ENCODE results near the gene FCGR3A.
"Not testable (repeated sequence)": the region's sequence is repeated elsewhere in the genome, so short reads cannot be mapped to it uniquely, and the experiment has no call there.

FCGR3A gene

DNA sequence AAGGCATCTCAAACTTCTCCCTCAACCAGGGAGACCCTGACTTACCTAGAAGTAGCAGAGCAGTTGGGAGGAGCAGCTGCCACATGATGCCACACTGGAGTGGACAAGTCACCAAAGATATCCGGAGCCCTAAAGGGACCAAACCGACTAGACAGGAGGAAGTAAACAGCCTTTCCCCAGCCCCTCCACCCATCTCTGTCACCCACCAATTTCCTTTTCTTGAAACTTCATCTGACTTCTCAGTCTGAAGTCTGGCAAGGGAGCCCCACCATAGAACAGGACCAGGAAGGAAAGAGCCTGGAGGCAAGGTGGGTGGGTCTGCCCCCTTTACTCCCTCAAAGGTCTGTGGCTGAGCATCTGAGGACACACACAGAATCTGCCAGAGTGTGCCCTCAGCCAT lies at the start of gene FCGR3A:
Gene FCGR3A, minus strand, starts transcription at position 167 of the 400 bp plus-strand sequence. Its CDS starts 82 bp downstream, at position 85.
- Histone ChIP-seq H3K36me3 (peaks cover 18% of the 10 kb centered on the region), H3K9me3 (no peaks in the 10 kb centered on the region), H3K27ac (peak within 1 kb of the TSS; percentile 82), H3K4me3 (ENCODE audit: low read depth in 1 of 2, low read length in 1 of 2) (peak within 1 kb of the TSS; percentile 58 to 65), H3K4me1 (ENCODE audit: control insufficient read depth in 1 of 2, insufficient read depth in 1 of 2, low read depth in 1 of 2, low read length in 1 of 2) (peaks cover 49 to 65% of the 10 kb centered on the region in 2 experiments), H3K27me3 (no peaks in the 10 kb centered on the region)
- TF ChIP-seq, protein P1, sequence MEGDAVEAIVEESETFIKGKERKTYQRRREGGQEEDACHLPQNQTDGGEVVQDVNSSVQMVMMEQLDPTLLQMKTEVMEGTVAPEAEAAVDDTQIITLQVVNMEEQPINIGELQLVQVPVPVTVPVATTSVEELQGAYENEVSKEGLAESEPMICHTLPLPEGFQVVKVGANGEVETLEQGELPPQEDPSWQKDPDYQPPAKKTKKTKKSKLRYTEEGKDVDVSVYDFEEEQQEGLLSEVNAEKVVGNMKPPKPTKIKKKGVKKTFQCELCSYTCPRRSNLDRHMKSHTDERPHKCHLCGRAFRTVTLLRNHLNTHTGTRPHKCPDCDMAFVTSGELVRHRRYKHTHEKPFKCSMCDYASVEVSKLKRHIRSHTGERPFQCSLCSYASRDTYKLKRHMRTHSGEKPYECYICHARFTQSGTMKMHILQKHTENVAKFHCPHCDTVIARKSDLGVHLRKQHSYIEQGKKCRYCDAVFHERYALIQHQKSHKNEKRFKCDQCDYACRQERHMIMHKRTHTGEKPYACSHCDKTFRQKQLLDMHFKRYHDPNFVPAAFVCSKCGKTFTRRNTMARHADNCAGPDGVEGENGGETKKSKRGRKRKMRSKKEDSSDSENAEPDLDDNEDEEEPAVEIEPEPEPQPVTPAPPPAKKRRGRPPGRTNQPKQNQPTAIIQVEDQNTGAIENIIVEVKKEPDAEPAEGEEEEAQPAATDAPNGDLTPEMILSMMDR (IDR thresholded peaks at IDR 0.05) = no peak

DNA sequence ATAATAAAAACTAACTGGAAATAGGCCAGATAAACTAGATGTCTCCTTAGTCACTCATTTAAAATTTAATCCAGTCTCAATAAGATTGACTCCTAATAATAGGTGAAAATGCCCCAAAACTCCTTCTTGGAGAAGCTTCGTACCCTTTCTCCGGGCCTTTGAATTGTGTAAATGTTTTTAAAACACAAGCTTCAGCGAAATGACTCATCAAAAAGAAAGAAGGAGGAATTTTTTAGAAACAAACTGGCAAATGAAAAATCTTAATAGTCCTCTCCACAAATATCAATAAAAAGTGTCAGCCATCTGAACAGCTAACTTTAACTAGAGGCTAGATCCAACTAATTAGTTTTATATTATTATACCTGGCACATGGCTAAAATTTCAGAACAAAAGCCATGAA lies 47.5 kb upstream of the FCGR3A start:
- not testable (repeated sequence) for H3K4me1 ChIP-seq (ENCODE audit: control insufficient read depth in 1 of 2, insufficient read depth in 1 of 2, low read depth in 1 of 2, low read length in 1 of 2); H3K9me3 ChIP-seq; H3K27ac ChIP-seq; H3K4me3 ChIP-seq (ENCODE audit: low read depth in 1 of 2, low read length in 1 of 2); H3K36me3 ChIP-seq; H3K27me3 ChIP-seq

DNA sequence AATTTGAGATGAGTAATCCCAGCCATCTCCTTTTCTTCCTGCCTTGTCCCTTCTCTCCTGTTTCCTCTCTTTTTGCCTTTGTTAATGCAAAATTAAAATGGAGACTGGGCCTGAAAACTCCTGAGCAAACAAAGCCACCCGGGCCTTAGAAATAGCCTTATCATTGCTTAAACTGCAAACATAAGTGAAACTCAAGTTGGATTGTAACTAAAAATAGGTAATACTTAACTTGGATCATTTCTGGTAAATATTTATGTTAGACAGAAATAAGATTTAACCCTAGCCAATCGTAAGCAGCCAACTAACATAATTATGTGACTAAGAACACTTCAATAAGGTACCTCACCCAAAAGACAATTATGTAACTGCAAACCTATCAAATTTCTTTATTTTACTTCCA lies 46.0 kb upstream of the FCGR3A start:
- H3K36me3 ChIP-seq; H3K4me1 ChIP-seq (ENCODE audit: control insufficient read depth in 1 of 2, insufficient read depth in 1 of 2, low read depth in 1 of 2, low read length in 1 of 2); H3K27ac ChIP-seq; H3K27me3 ChIP-seq; H3K9me3 ChIP-seq; H3K4me3 ChIP-seq (ENCODE audit: low read depth in 1 of 2, low read length in 1 of 2): not testable (repeated sequence)

DNA sequence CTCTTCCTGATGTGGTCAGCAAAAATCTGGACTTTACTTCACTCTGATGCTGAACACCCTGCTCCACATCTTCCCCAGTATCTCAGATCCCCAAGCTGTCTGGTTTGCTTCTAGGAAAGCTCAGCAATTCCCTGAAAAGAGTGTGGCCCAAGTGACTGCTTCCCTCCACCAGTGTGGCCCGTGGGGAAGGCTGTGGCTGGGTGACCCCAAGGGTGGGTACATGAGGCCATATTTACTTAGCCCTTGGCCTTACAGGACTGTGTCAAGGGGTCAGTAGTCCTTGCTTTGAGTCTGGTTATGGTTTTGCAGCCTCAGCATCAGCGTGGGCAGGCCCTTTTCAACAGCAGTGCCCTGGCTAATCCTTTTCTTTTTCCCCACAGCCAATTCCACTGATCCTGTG lies 45.6 kb upstream of the FCGR3A start:
- H3K27ac ChIP-seq = not testable (repeated sequence)

DNA sequence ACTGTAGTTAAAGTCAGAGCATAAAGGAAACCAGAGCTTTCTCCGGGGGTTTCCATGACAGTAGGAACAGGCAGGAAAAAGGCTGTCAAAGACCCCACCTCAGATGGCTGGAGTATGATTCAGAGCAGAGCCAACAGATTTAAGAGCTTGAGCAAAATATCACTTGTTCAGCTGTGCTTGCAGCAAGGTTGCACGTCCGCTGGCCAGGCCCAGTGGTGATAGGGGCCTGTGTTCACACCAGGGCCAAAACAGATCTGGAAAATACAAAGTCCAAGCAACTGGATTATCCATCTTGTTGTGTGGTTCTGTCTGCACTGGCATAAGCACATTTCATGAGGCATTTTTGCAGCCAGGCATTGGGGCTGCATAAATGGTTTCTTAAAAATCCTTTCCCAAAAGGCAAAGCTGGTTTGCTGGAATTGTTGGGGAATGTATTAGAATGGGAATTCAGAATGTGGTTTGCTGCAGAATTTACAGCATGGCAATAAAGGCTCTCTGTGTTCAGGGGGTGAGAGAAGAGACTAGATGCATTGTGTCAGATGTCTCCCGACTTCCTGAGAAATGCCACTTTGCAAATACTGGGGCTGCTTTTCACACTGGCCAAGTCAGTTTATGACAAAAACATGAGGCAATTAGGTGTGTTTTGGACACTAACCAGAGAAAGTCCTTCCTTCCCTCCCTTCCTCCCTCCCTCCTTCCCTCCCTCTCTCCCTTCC lies 44.8 kb upstream of the FCGR3A start:
- H3K9me3 ChIP-seq; H3K36me3 ChIP-seq; H3K4me1 ChIP-seq (ENCODE audit: control insufficient read depth in 1 of 2, insufficient read depth in 1 of 2, low read depth in 1 of 2, low read length in 1 of 2); H3K27me3 ChIP-seq; H3K4me3 ChIP-seq (ENCODE audit: low read depth in 1 of 2, low read length in 1 of 2); H3K27ac ChIP-seq: not testable (repeated sequence)

More for the DNA sequence above, 45.6 kb upstream of the FCGR3A start:
- H3K9me3 ChIP-seq; H3K4me1 ChIP-seq (ENCODE audit: control insufficient read depth in 1 of 2, insufficient read depth in 1 of 2, low read depth in 1 of 2, low read length in 1 of 2); H3K36me3 ChIP-seq; H3K27me3 ChIP-seq; H3K4me3 ChIP-seq (ENCODE audit: low read depth in 1 of 2, low read length in 1 of 2): not testable (repeated sequence)

DNA sequence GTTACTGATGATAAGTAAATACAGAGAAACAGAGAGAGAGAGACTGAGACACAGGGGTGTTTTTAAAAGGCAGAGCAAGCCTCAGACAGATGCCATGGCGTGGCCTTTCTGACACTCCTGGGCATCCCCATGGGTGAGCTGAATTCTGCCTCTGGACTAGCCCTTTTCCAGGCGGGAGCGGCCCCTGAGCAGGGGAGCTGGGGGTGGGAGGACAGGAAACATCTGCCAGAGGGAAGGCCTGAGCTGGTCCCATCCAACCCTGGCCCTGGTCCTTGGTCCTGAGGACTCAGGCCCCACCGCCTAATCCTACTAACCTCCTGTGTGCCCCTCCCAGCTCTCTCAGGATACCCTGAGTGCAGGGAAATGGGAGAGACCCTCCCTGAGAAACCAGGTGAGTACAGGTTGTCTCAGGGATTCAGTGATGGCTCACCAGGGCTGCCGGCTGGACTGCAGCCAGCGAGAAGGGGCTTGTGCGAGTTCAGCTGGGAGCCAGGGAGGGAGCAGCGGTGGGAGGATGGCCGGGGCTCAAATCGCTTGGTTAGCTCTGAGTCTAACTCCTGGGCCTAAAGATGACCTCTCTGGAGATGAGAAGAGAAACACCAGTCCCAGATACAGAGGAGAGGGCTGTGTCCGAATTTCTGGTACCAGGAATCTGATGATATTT lies 43.6 kb upstream of the FCGR3A start:
- H3K4me3 ChIP-seq (ENCODE audit: low read depth in 1 of 2, low read length in 1 of 2); H3K27me3 ChIP-seq; H3K27ac ChIP-seq; H3K9me3 ChIP-seq; H3K4me1 ChIP-seq (ENCODE audit: control insufficient read depth in 1 of 2, insufficient read depth in 1 of 2, low read depth in 1 of 2, low read length in 1 of 2); H3K36me3 ChIP-seq: not testable (repeated sequence)

DNA sequence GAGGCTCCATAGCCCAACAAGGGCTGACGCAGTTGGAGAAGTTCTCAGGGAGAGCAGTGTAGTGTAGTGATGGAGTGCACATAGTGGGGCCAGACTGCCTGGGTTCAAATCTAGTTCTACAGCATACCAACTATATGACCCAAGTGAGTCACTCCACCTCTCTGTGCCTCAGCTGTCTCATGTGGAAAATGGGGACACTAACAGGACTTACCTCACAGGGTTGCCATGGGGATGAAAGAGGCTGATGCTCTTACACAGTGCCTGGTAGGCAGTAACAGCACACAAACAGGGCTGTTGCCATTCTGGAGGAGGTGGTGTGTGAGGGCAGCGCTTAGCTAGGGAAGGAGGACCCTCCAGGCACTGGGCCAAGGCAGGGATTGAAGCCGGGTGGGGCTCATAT lies 43.0 kb upstream of the FCGR3A start:
- H3K9me3 ChIP-seq; H3K4me1 ChIP-seq (ENCODE audit: control insufficient read depth in 1 of 2, insufficient read depth in 1 of 2, low read depth in 1 of 2, low read length in 1 of 2); H3K27me3 ChIP-seq; H3K27ac ChIP-seq; H3K4me3 ChIP-seq (ENCODE audit: low read depth in 1 of 2, low read length in 1 of 2); H3K36me3 ChIP-seq: not testable (repeated sequence)

DNA sequence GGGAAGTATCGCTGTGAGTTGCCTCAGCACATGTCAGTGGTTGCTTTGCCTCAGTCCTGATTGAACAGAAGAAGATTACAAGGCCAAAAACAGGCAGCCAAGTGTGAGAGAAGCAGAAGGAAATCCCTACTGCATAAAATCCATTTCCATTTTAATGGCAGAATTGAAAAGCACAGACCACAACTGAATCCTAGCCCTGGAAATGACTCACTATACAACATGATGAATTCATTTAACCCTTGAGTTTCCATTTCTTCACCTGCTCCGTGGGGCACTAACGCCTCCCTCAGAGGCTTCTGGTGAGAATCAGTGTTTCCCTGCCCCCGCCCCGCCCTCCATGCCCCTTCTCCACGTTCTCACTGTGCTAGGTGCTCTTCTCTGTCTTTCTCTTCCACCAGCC lies 40.3 kb upstream of the FCGR3A start:
- not testable (repeated sequence) for H3K4me3 ChIP-seq (ENCODE audit: low read depth in 1 of 2, low read length in 1 of 2); H3K4me1 ChIP-seq (ENCODE audit: control insufficient read depth in 1 of 2, insufficient read depth in 1 of 2, low read depth in 1 of 2, low read length in 1 of 2); H3K9me3 ChIP-seq; H3K27ac ChIP-seq; H3K36me3 ChIP-seq; H3K27me3 ChIP-seq

DNA sequence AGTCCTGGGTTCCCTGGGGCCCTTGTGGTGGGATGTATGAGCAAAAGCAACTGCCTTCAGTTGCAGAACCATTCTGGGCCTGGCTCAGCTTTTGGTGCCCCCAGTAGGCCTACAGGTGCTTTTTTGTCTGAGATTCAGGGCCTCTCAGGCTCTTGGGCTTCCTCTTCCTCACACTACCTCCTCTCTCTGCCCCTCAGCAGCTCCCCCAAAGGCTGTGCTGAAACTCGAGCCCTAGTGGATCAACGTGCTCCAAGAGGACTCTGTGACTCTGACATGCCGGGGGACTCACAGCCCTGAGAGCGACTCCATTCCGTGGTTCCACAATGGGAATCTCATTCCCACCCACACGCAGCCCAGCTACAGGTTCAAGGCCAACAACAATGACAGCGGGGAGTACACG lies 39.7 kb upstream of the FCGR3A start:
- not testable (repeated sequence) for H3K9me3 ChIP-seq

DNA sequence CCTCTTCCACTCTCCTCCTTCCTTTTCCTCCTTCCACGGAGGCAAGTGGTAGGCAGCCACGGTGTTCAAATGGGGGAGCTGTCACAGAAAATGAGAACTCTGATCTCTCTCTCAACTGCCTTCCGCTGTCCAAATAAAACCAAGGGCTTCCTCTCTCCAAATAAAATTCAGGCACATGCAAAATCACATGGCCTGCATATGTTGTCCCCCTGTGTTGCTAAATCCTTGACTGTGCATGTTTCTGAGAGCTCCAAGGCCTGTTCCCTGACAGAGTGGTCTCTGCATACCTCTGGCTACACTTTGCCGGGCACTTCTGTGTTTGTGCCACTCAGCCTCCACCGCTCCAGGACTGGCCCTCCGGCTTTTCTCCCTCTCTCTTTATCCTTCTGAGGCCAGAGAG lies 39.0 kb upstream of the FCGR3A start:
- H3K9me3 ChIP-seq; H3K4me3 ChIP-seq (ENCODE audit: low read depth in 1 of 2, low read length in 1 of 2); H3K36me3 ChIP-seq; H3K4me1 ChIP-seq (ENCODE audit: control insufficient read depth in 1 of 2, insufficient read depth in 1 of 2, low read depth in 1 of 2, low read length in 1 of 2); H3K27ac ChIP-seq; H3K27me3 ChIP-seq: not testable (repeated sequence)

More for the DNA sequence above, 39.7 kb upstream of the FCGR3A start:
- H3K4me1 ChIP-seq (ENCODE audit: control insufficient read depth in 1 of 2, insufficient read depth in 1 of 2, low read depth in 1 of 2, low read length in 1 of 2); H3K27me3 ChIP-seq; H3K27ac ChIP-seq; H3K4me3 ChIP-seq (ENCODE audit: low read depth in 1 of 2, low read length in 1 of 2); H3K36me3 ChIP-seq: not testable (repeated sequence)

DNA sequence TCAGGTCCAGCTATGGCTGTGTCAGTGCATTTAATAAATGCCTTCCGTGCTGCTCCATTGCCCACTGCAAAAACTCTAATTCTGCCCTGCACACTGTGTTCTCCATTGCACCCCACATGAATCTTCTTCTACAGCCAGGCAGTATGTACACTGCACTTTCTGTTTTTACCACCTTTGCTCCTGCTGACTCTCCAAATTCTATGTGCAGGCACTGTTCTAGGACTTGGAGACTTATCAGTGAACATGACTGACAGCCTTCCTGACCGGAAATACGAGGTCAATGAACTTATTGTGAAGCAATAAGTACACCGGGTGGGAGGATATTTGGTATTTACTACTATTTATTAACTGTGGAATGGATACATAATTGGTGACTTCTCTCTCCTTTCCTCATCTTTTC lies 33.3 kb upstream of the FCGR3A start:
- H3K36me3 ChIP-seq; H3K27me3 ChIP-seq; H3K4me1 ChIP-seq (ENCODE audit: control insufficient read depth in 1 of 2, insufficient read depth in 1 of 2, low read depth in 1 of 2, low read length in 1 of 2); H3K4me3 ChIP-seq (ENCODE audit: low read depth in 1 of 2, low read length in 1 of 2); H3K9me3 ChIP-seq; H3K27ac ChIP-seq: not testable (repeated sequence)

DNA sequence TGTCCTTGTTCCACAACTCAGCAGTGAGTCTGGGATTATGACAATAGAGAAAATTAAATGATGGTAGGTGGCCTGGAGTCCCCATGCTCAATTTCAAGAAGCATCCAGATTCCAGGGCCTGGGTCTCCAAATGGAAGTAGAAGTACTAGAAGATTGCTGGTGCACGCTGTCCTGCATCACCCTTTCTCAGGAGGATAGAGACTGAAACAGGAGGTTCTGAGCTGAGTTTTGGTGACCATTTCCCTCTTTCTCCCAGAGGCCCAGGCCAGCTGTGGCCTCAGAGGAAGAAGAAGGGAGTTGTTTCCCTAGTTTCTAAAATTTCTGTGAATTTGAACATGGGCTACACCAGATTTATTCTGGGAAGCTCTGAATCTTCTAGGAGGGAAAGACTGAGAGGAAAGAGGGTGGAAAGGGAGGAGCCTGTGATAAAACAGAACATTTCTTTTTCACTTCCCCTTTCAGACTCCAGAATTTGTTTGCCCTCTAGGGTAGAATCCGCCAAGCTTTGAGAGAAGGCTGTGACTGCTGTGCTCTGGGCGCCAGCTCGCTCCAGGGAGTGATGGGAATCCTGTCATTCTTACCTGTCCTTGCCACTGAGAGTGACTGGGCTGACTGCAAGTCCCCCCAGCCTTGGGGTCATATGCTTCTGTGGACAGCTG lies 31.4 kb upstream of the FCGR3A start:
- not testable (repeated sequence) for H3K27me3 ChIP-seq, H3K36me3 ChIP-seq

More for the DNA sequence above, 31.4 kb upstream of the FCGR3A start:
- not testable (repeated sequence) for H3K4me3 ChIP-seq (ENCODE audit: low read depth in 1 of 2, low read length in 1 of 2); H3K27ac ChIP-seq; H3K4me1 ChIP-seq (ENCODE audit: control insufficient read depth in 1 of 2, insufficient read depth in 1 of 2, low read depth in 1 of 2, low read length in 1 of 2); H3K9me3 ChIP-seq

Data from neutrophil (primary cell).